Pancreas (tissue), 10 donors: ENCODE measurements around the gene RALB. TPM values are rescaled to one million over a fixed set of nuclear protein-coding genes. Genes with fewer than 3 reads are reported as not detected.

Experiments used
- ATAC-seq, 4 donors: fragments of 200-7000 bp; cut with Tn5 transposase; one replicate each; pipeline versions ENCODE4 v1.8.0 to v1.9.1; 2020; ENCODE audit warnings: mild to moderate bottlenecking in 4 of 4, moderate library complexity in 4 of 4
- DNase-seq, 6 donors: peaks; one replicate each; pipeline ENCODE4 v3.0.0-alpha.2; 2020
- FAIRE-seq: peaks from 2 replicates; lab custom pipeline; 2012; peaks lifted over from hg19 to GRCh38; lab: Jason Lieb, UNC
- H3K27ac ChIP-seq, 4 donors: fragments of 200-600 bp; sonication (generic); 1 replicate in 3 of 4; 2 replicates in 1 of 4; pipeline versions ENCODE4 v1.5.0 to v1.8.0; 2020
- H3K27me3 ChIP-seq, 4 donors: fragments of 200-600 bp; one replicate each; pipeline ENCODE4 v1.8.0; 2021
- H3K36me3 ChIP-seq, 3 donors: fragments of 200-600 bp; sonication (generic) in 1 of 3; one replicate each; pipeline versions ENCODE4 v1.5.0 to v1.8.0; 2020 to 2021
- H3K4me1 ChIP-seq, 3 donors: fragments of 200-600 bp; one replicate each; pipeline ENCODE4 v1.8.0; 2021
- H3K4me3 ChIP-seq, 4 donors: fragments of 200-600 bp; sonication (generic) in 2 of 4; one replicate each; pipeline versions ENCODE4 v1.5.0 to v1.8.0; 2020 to 2021
- H3K9me3 ChIP-seq, 4 donors: fragments of 200-600 bp; one replicate each; pipeline ENCODE4 v1.8.0; 2021
- CTCF ChIP-seq, 4 donors: fragments of 200-600 bp; sonication (generic) in 3 of 4; IDR thresholded peaks; one replicate each; pipeline versions ENCODE4 v1.5.0 to v1.8.0; 2021; ENCODE audit warnings: antibody characterized with exemption in 4 of 4
- WGBS, 2 donors: extraction: QIAGEN DNeasy Blood & Tissue Kit; methylation state at CpG; one replicate each; pipeline ENCODE4 v1.1.7; 2013; 5-methylcytosine and 5-hydroxymethylcytosine counted together
- intact Hi-C, 3 donors: fragments of 100-400 bp; cut with DNase I; formaldehyde crosslinking; loops; one replicate each; pipeline versions ENCODE4 v1.11.1 to v1.14.2; 2022
- polyA plus RNA-seq, 2 donors: library from polyadenylated mRNA; stranded (reverse); fragments of 200-250 nt; gene quantifications; one replicate each; pipeline ENCODE4 v1.2.3, GENCODE V29; 2013
- total RNA-seq, 6 donors: library from RNA; stranded (reverse); fragmentation: NEBNext Ultra II Directional in 4 of 6; extraction: Animal tissue kit (Norgen Biotek cat#: 25700) in 4 of 6; gene quantifications; one replicate each; pipeline versions ENCODE4 v1.2.1 to v1.2.4, GENCODE V29; 2021 to 2023
- donor health status: healthy with polysubstance abuse.
- donor health status: DM: no; HTN: no; CAD: no; lungs with moderate emphysema.
- donor health status: DM: no; HTN: no; CAD: no.
- donor health status: control.
- donor health status: control.
- donor health status: Bipolar disorder and iron deficiency.
- donor health status: DM: yes; HTN: yes; CAD: no.
- donor health status: DM: no; HTN: no; CAD: no.
- donor health status: DM: no; HTN: no; CAD: no.
- donor health status: DM: yes; HTN: yes; CAD: no.

Gene RALB
- total and polyA plus RNA-seq, 8 donors, result 9.8 to 24.2 (median 15.4) TPM

DNA sequence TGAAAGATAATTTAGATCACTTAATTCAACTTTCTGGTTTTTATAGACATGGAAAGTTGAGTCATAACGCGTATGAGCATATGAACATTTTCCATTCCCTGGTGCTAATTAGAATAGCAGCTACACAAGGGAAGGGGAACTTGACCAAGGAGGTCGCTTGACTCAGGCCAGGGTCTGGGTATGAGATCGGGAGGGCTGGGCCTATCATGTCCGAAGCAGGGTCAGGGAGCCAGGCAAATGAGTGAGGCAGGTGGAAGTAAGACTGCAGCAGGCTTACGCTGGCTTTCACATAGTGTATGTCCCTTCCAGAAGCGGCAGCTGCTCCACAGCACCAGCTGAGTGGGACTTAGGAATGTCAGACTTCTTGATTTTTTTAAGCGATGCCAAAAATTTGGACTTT lies 14.7 kb downstream of the RALB start:
- 91 to 94% methylated on average over 8 of the region's 8 CpGs for WGBS, 2 donors
- no peak overlapping the region for H3K4me3 ChIP-seq
- FAIRE-seq, result no peak

GRCh38 chr2:120269076-120269744 lies 16.6 kb downstream of the RALB start:
- DNase-seq (no peak), ATAC-seq (no peak), FAIRE-seq (no peak)
- no peaks in the 10 kb centered on the region for H3K9me3 ChIP-seq
- intact Hi-C loops, result no loop called here
- H3K27me3 ChIP-seq, result no peaks in the 10 kb centered on the region
- H3K27ac ChIP-seq, result no peak overlapping the region
- H3K36me3 ChIP-seq, result no peaks in the 10 kb centered on the region
- no peak overlapping the region for H3K4me3 ChIP-seq
- 92 to 93% methylated on average over 11 of the region's 11 CpGs for WGBS, 2 donors
- TF ChIP-seq CTCF (IDR thresholded peaks at IDR 0.05), result no peak
- H3K4me1 ChIP-seq, result peaks cover 0 to 16% (median 16%) of the 10 kb centered on the region in 3 donors

More for the DNA sequence above, 14.7 kb downstream of the RALB start:
- Histone ChIP-seq H3K9me3 (no peaks in the 10 kb centered on the region), H3K27me3 (no peaks in the 10 kb centered on the region), H3K27ac (no peak overlapping the region), H3K4me1 (peaks cover 0 to 16% (median 16%) of the 10 kb centered on the region in 3 donors), H3K36me3 (no peaks in the 10 kb centered on the region)
- ATAC-seq, result no peak
- intact Hi-C loops, result no loop called here
- TF ChIP-seq CTCF (IDR thresholded peaks at IDR 0.05), result no peak
- DNase-seq, result no peak

- WGBS, 2 donors, result 45 to 63% methylated on average over 1 of the region's 1 CpG
- intact Hi-C loops, result no loop called here
- Histone ChIP-seq H3K27ac (peak overlapping the region in 1 of 4 donors; percentile 39), H3K9me3 (no peaks in the 10 kb centered on the region), H3K27me3 (no peaks in the 10 kb centered on the region), H3K36me3 (no peaks in the 10 kb centered on the region), H3K4me1 (peaks cover 0 to 16% (median 13%) of the 10 kb centered on the region in 3 donors), H3K4me3 (no peak overlapping the region)
- TF ChIP-seq CTCF (IDR thresholded peaks at IDR 0.05), result no peak
- no peak for FAIRE-seq
- no peak for ATAC-seq
- DNase-seq, result no peak
Measured at GRCh38 chr2:120269816-120270215, 17.2 kb downstream of the RALB start.

- intact Hi-C loops, result no loop called here
- H3K27me3 ChIP-seq, result no peaks in the 10 kb centered on the region
- TF ChIP-seq CTCF (IDR thresholded peaks at IDR 0.05), result no peak
- no peaks in the 10 kb centered on the region for H3K36me3 ChIP-seq
- H3K9me3 ChIP-seq, result no peaks in the 10 kb centered on the region
- peaks cover 2 to 18% (median 16%) of the 10 kb centered on the region in 3 donors for H3K4me1 ChIP-seq
- FAIRE-seq (no peak), DNase-seq (no peak), ATAC-seq (no peak)
- no peak overlapping the region for H3K27ac ChIP-seq
- WGBS, 2 donors, result 93 to 100% methylated on average over 1 of the region's 1 CpG
- no peak overlapping the region for H3K4me3 ChIP-seq
Measured at GRCh38 chr2:120271711-120272379, 19.2 kb downstream of the RALB start.
